ENCODE results near the gene IFI30.
A peak's percentile ranks its signal among the peaks of the same experiment; 100 is the strongest.

Gene IFI30

GRCh38 chr19:18173572-18174288 is at the start of gene IFI30:
TSS of gene IFI30 (plus strand) at chr19:18173813. CDS start at chr19:18173842, 29 bp downstream.
- DNase-seq (ENCODE audit: low read depth in 2 of 2) = peak in 1 of 2 donors; percentile 33

- DNase-seq (ENCODE audit: low read depth in 2 of 2) = no peak
Observed at GRCh38 chr19:18123819-18124218, 49.8 kb upstream of the IFI30 start.

GRCh38 chr19:18126097-18126496 is 47.5 kb upstream of the IFI30 start:
- no peak for DNase-seq (ENCODE audit: low read depth in 2 of 2)

- DNase-seq (ENCODE audit: low read depth in 2 of 2) = no peak
Observed at GRCh38 chr19:18128044-18128443, 45.6 kb upstream of the IFI30 start.

- no peak for DNase-seq (ENCODE audit: low read depth in 2 of 2)
Observed at GRCh38 chr19:18128805-18129204, 44.8 kb upstream of the IFI30 start.

GRCh38 chr19:18130523-18131242 is 42.9 kb upstream of the IFI30 start:
- no peak for DNase-seq (ENCODE audit: low read depth in 2 of 2)

- no peak for DNase-seq (ENCODE audit: low read depth in 2 of 2)
Observed at GRCh38 chr19:18131841-18132596, 41.6 kb upstream of the IFI30 start.

GRCh38 chr19:18135712-18136584 is 37.7 kb upstream of the IFI30 start:
- no peak for DNase-seq (ENCODE audit: low read depth in 2 of 2)

- DNase-seq (ENCODE audit: low read depth in 2 of 2) = no peak
Observed at GRCh38 chr19:18137242-18137641, 36.4 kb upstream of the IFI30 start.

- DNase-seq (ENCODE audit: low read depth in 2 of 2) = no peak
Observed at GRCh38 chr19:18137657-18138339, 35.8 kb upstream of the IFI30 start.

GRCh38 chr19:18140473-18140872 is 33.1 kb upstream of the IFI30 start:
- no peak for DNase-seq (ENCODE audit: low read depth in 2 of 2)

- DNase-seq (ENCODE audit: low read depth in 2 of 2) = no peak
Observed at GRCh38 chr19:18141031-18141430, 32.6 kb upstream of the IFI30 start.

GRCh38 chr19:18143902-18144301 is 29.7 kb upstream of the IFI30 start:
- no peak for DNase-seq (ENCODE audit: low read depth in 2 of 2)

GRCh38 chr19:18144361-18144760 is 29.3 kb upstream of the IFI30 start:
- no peak for DNase-seq (ENCODE audit: low read depth in 2 of 2)

GRCh38 chr19:18144906-18145305 is 28.7 kb upstream of the IFI30 start:
- DNase-seq (ENCODE audit: low read depth in 2 of 2) = no peak

- DNase-seq (ENCODE audit: low read depth in 2 of 2) = no peak
Observed at GRCh38 chr19:18145391-18145999, 28.1 kb upstream of the IFI30 start.

GRCh38 chr19:18147396-18147795 is 26.2 kb upstream of the IFI30 start:
- no peak for DNase-seq (ENCODE audit: low read depth in 2 of 2)

GRCh38 chr19:18149596-18149975 is 24.0 kb upstream of the IFI30 start:
- DNase-seq (ENCODE audit: low read depth in 2 of 2) = no peak

- no peak for DNase-seq (ENCODE audit: low read depth in 2 of 2)
Observed at GRCh38 chr19:18150776-18151624, 22.6 kb upstream of the IFI30 start.

- DNase-seq (ENCODE audit: low read depth in 2 of 2) = peak; percentile 90
Observed at GRCh38 chr19:18152442-18152816, 21.2 kb upstream of the IFI30 start.
